H1 (cell line): ENCODE data around the gene MGME1. TPM values are rescaled to one million over a fixed set of nuclear protein-coding genes. Genes with fewer than 3 reads are reported as not detected.

ENCODE experiments used
- EP300 ChIP-seq, 2 experiments: IDR thresholded peaks; 1 replicate in 1 of 2; 2 replicates in 1 of 2; pipeline ENCODE4 v1.6.1; 2011 to 2012; ENCODE audit warnings: low read depth in 2 of 2, low read length in 2 of 2, mild to moderate bottlenecking in 2 of 2, borderline replicate concordance in 1 of 2, inconsistent platforms in 1 of 2, moderate library complexity in 1 of 2
- JUND ChIP-seq: IDR thresholded peaks from 2 replicates; pipeline ENCODE4 v1.6.1; 2011; ENCODE audit warnings: mild to moderate bottlenecking, improper control_type of control experiment, low read length
- KDM4A ChIP-seq: IDR thresholded peaks from one replicate; pipeline ENCODE4 v1.7.1; 2012; ENCODE audit warnings: low read depth, mild to moderate bottlenecking, moderate library complexity, low read length, inconsistent platforms; ENCODE audit not compliant: severe bottlenecking
- SIX5 ChIP-seq: IDR thresholded peaks from 2 replicates; pipeline ENCODE4 v1.6.1; 2011; ENCODE audit warnings: mild to moderate bottlenecking, low read depth, low read length
- SUZ12 ChIP-seq: fragments of 200-600 bp; sonication (generic); IDR thresholded peaks from 2 replicates; pipeline ENCODE4 v1.6.1; 2012; ENCODE audit warnings: mild to moderate bottlenecking, inconsistent platforms, low read length, moderate library complexity, mixed read lengths
- TAF7 ChIP-seq: optimal IDR thresholded peaks from 2 replicates; pipeline ENCODE3; 2011; ENCODE audit warnings: low read depth, mild to moderate bottlenecking, inconsistent platforms, low read length, moderate library complexity, borderline replicate concordance
- polyA plus RNA-seq, 7 experiments: library from polyadenylated mRNA; depleted of rRNA in 3 of 7; stranded (reverse) in 5 of 7; unstranded in 2 of 7; fragments of >200 nt in 5 of 7; fragments of 200-250 nt in 2 of 7; gene quantifications; 1 replicate in 5 of 7; 2 replicates in 1 of 7; 4 replicates in 1 of 7; pipeline versions ENCODE4 v1.2.1 to v1.2.3, GENCODE V29; 2011 to 2013; ENCODE audit warnings: missing spikeins in 2 of 7, mixed read lengths in 2 of 7
- total RNA-seq: library from RNA; stranded (reverse); fragmentation: NEBNext Ultra II Directional; extraction: Animal tissue kit (Norgen Biotek cat#: 25700); gene quantifications from 2 replicates; pipeline ENCODE4 v1.2.1, GENCODE V29; 2021

Gene MGME1
- total and polyA plus RNA-seq, 2 of the 8 experiments (the other 6 are each of a cell fraction or from before 2014, with no cell fraction given): 27.7 to 59.0 TPM

DNA sequence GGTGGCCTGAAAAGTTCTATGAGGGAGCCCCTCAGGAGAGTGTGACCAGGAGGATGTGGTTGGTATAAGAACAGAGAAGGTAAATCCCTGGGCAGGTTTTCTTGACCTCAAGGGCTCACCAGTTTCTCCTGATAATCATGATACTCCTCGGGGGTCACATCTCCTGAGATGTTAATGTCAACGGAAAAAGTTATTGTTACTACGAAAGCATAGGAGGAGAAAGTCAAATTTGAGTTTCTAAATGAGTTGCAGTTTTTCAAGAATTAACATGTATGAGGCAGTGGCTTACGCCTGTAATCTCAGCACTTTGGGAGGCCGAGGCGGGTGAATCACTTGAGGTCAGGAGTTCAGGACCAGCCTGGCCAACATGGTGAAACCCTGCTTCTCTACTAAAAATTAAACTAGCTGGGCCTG is 23.4 kb downstream of the MGME1 start (continued):
- no peak for TF ChIP-seq SUZ12
- TF ChIP-seq JUND: no peak
- TF ChIP-seq SIX5: no peak
- no peak for TF ChIP-seq EP300 (IDR thresholded peaks at IDR 0.05; ENCODE audit: borderline replicate concordance in 1 of 2, low read depth in 2 of 2, low read length in 2 of 2)
- no peak for TF ChIP-seq KDM4A
- TF ChIP-seq TAF7: no peak
